HEK293 (cell line): Measurements from ENCODE around the gene CTNNA2.

Experiments used
- CTCF ChIA-PET: fragments of 350-600 bp; formaldehyde crosslinking; extraction: SDS; loops from one replicate; lab custom pipeline; 2021; ENCODE audit warnings: antibody characterized with exemption; lab: Yijun Ruan, JAX
- POLR2A ChIA-PET: fragments of 300-600 bp; formaldehyde crosslinking; extraction: SDS; loops from one replicate; lab custom pipeline; 2020; ENCODE audit warnings: antibody characterized with exemption, inconsistent platforms; lab: Yijun Ruan, JAX
- H3K27ac ChIP-seq: fragments of 200-500 bp; sonication (Bioruptor generic); 2 replicates; pipeline ENCODE4 v1.5.1; 2014; ENCODE audit warnings: low read depth, low read length, control low read depth, inconsistent platforms; ENCODE audit errors: extremely low read depth
- H3K36me3 ChIP-seq, 2 experiments: fragments of 200-500 bp in 1 of 2; sonication (Bioruptor generic) in 1 of 2; 1 replicate in 1 of 2; 2 replicates in 1 of 2; pipeline ENCODE4 v1.5.1; 2014 to 2017; ENCODE audit warnings: inconsistent platforms in 2 of 2, low read length in 2 of 2; ENCODE audit not compliant: control insufficient read depth in 2 of 2, insufficient read depth in 1 of 2
- H3K4me1 ChIP-seq: fragments of 200-500 bp; sonication (Bioruptor generic); 2 replicates; pipeline ENCODE4 v1.5.1; 2014; ENCODE audit warnings: mild to moderate bottlenecking, low read length, inconsistent platforms; ENCODE audit not compliant: control insufficient read depth, insufficient read depth
- H3K4me3 ChIP-seq: 2 replicates; pipeline ENCODE4 v1.5.1; 2011; ENCODE audit warnings: low read depth, mild to moderate bottlenecking, control low read depth, low read length, moderate library complexity
- H3K9me3 ChIP-seq: fragments of 200-500 bp; sonication (Bioruptor generic); 2 replicates; pipeline ENCODE4 v1.5.1; 2014; ENCODE audit warnings: low read depth, low read length, inconsistent platforms; ENCODE audit not compliant: control insufficient read depth, insufficient read depth
- BCL11A ChIP-seq: fragments of 450-650 bp; formaldehyde crosslinking; IDR thresholded peaks from 2 replicates; pipeline ENCODE4 v1.5.1; 2016; ENCODE audit warnings: low read depth, missing biosample characterization, missing genetic modification characterization
- GLI2 ChIP-seq: fragments of 450-650 bp; formaldehyde crosslinking; IDR thresholded peaks from 2 replicates; pipeline ENCODE4; 2017; ENCODE audit warnings: missing biosample characterization, missing genetic modification characterization, low read depth, borderline replicate concordance
- HOXA7 ChIP-seq: sonication (generic); formaldehyde crosslinking; IDR thresholded peaks from 2 replicates; pipeline ENCODE4 v1.8.1; 2022; ENCODE audit warnings: missing genetic modification reagents, borderline replicate concordance
- PBX3 ChIP-seq: sonication (generic); formaldehyde crosslinking; IDR thresholded peaks from 2 replicates; pipeline ENCODE4 v1.8.1; 2022; ENCODE audit warnings: mild to moderate bottlenecking, moderate library complexity, missing genetic modification reagents
- ZNF121 ChIP-seq: fragments of 450-650 bp; formaldehyde crosslinking; IDR thresholded peaks from 2 replicates; pipeline ENCODE4 v1.5.1; 2016; ENCODE audit warnings: missing biosample characterization, missing genetic modification characterization
- ZNF24 ChIP-seq: fragments of 450-650 bp; formaldehyde crosslinking; IDR thresholded peaks from 2 replicates; pipeline ENCODE4 v1.5.1; 2016; ENCODE audit warnings: missing biosample characterization, missing genetic modification characterization
- ZNF274 ChIP-seq, 2 experiments: fragments of 200-500 bp in 1 of 2; fragments of 450-650 bp in 1 of 2; sonication (Bioruptor generic) in 1 of 2; formaldehyde crosslinking in 1 of 2; IDR thresholded peaks; 2 replicates each; pipeline versions ENCODE4 v1.5.1 to v1.6.1; 2014 to 2016; ENCODE audit warnings: borderline replicate concordance in 1 of 2, inconsistent platforms in 1 of 2, low read length in 1 of 2, missing biosample characterization in 1 of 2, missing genetic modification characterization in 1 of 2
- ZNF341 ChIP-seq: fragments of 450-650 bp; formaldehyde crosslinking; IDR thresholded peaks from 2 replicates; pipeline ENCODE4; 2016; ENCODE audit warnings: low read depth, missing biosample characterization, missing genetic modification characterization
- ZNF416 ChIP-seq: fragments of 450-650 bp; formaldehyde crosslinking; IDR thresholded peaks from 2 replicates; pipeline ENCODE4 v1.5.1; 2016; ENCODE audit warnings: missing biosample characterization, missing genetic modification characterization
- ZNF623 ChIP-seq: fragments of 450-650 bp; formaldehyde crosslinking; IDR thresholded peaks from 2 replicates; pipeline ENCODE4 v1.5.1; 2016; ENCODE audit warnings: missing biosample characterization, missing genetic modification characterization
- ZNF658 ChIP-seq: fragments of 450-650 bp; formaldehyde crosslinking; IDR thresholded peaks from 2 replicates; pipeline ENCODE4; 2016; ENCODE audit warnings: missing biosample characterization, missing genetic modification characterization
- ZNF843 ChIP-seq: fragments of 450-650 bp; formaldehyde crosslinking; IDR thresholded peaks from 2 replicates; pipeline ENCODE4 v1.5.1; 2016; ENCODE audit warnings: missing biosample characterization, missing genetic modification characterization
- TF ChIP-seq, protein P1 (sequence below): fragments of 450-650 bp; formaldehyde crosslinking; IDR thresholded peaks from 2 replicates; pipeline ENCODE4 v1.5.1; 2017; ENCODE audit warnings: missing biosample characterization, missing genetic modification characterization
- TF ChIP-seq, protein P2 (sequence below): fragments of 450-650 bp; formaldehyde crosslinking; IDR thresholded peaks from 2 replicates; pipeline ENCODE4 v1.5.1; 2016; ENCODE audit warnings: missing biosample characterization, missing genetic modification characterization
- TF ChIP-seq, protein P3 (sequence below): fragments of 450-650 bp; formaldehyde crosslinking; IDR thresholded peaks from 2 replicates; pipeline ENCODE4 v1.5.1; 2016; ENCODE audit warnings: missing biosample characterization, missing genetic modification characterization

The CTNNA2 gene

GRCh38 chr2:80549901-80550300, 1037.0 kb downstream of the CTNNA2 start:
- CTCF ChIA-PET = no interaction called here
- TF ChIP-seq ZNF658 (tag by site-specific recombination) (no peak), ZNF121 (tag by site-specific recombination) (no peak), ZNF416 (tag by site-specific recombination) (no peak), ZNF623 (tag by site-specific recombination) (no peak), ZNF24 (no peak)
- TF ChIP-seq, protein P1, sequence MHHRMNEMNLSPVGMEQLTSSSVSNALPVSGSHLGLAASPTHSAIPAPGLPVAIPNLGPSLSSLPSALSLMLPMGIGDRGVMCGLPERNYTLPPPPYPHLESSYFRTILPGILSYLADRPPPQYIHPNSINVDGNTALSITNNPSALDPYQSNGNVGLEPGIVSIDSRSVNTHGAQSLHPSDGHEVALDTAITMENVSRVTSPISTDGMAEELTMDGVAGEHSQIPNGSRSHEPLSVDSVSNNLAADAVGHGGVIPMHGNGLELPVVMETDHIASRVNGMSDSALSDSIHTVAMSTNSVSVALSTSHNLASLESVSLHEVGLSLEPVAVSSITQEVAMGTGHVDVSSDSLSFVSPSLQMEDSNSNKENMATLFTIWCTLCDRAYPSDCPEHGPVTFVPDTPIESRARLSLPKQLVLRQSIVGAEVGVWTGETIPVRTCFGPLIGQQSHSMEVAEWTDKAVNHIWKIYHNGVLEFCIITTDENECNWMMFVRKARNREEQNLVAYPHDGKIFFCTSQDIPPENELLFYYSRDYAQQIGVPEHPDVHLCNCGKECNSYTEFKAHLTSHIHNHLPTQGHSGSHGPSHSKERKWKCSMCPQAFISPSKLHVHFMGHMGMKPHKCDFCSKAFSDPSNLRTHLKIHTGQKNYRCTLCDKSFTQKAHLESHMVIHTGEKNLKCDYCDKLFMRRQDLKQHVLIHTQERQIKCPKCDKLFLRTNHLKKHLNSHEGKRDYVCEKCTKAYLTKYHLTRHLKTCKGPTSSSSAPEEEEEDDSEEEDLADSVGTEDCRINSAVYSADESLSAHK (tag by site-specific recombination) = no peak
- TF ChIP-seq, protein P2, sequence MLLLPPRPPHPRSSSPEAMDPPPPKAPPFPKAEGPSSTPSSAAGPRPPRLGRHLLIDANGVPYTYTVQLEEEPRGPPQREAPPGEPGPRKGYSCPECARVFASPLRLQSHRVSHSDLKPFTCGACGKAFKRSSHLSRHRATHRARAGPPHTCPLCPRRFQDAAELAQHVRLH (tag by site-specific recombination) = no peak

DNA sequence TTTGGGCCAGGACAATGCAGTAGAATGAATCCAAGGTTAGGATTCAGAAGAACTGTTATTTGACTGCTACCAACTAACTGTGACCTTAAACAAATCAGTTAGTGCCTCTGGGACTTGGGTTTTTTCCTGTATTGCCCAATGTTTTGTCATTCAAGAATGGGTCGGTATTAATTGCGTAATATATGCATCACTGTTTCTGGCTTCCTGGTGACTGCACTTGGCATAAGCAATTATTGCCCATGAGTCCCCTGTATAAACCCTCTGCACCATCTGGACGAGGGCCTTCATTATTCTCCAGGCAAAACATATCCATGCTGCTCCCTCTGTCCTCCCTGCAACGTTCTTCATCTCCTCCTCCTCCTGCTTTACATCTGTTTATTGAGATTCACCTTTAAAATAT, 1047.5 kb downstream of the CTNNA2 start:
- Histone ChIP-seq H3K4me1 (no peaks in the 10 kb centered on the region), H3K27ac (no peak overlapping the region), H3K36me3 (no peaks in the 10 kb centered on the region), H3K4me3 (no peak overlapping the region), H3K9me3 (no peaks in the 10 kb centered on the region)
- CTCF ChIA-PET = no interaction called here
- TF ChIP-seq, protein P3, sequence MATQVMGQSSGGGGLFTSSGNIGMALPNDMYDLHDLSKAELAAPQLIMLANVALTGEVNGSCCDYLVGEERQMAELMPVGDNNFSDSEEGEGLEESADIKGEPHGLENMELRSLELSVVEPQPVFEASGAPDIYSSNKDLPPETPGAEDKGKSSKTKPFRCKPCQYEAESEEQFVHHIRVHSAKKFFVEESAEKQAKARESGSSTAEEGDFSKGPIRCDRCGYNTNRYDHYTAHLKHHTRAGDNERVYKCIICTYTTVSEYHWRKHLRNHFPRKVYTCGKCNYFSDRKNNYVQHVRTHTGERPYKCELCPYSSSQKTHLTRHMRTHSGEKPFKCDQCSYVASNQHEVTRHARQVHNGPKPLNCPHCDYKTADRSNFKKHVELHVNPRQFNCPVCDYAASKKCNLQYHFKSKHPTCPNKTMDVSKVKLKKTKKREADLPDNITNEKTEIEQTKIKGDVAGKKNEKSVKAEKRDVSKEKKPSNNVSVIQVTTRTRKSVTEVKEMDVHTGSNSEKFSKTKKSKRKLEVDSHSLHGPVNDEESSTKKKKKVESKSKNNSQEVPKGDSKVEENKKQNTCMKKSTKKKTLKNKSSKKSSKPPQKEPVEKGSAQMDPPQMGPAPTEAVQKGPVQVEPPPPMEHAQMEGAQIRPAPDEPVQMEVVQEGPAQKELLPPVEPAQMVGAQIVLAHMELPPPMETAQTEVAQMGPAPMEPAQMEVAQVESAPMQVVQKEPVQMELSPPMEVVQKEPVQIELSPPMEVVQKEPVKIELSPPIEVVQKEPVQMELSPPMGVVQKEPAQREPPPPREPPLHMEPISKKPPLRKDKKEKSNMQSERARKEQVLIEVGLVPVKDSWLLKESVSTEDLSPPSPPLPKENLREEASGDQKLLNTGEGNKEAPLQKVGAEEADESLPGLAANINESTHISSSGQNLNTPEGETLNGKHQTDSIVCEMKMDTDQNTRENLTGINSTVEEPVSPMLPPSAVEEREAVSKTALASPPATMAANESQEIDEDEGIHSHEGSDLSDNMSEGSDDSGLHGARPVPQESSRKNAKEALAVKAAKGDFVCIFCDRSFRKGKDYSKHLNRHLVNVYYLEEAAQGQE = no peak
- POLR2A ChIA-PET = no interaction called here

More at GRCh38 chr2:80549901-80550300, 1037.0 kb downstream of the CTNNA2 start:
- Histone ChIP-seq H3K9me3 (no peaks in the 10 kb centered on the region), H3K4me3 (no peak overlapping the region), H3K27ac (no peak overlapping the region), H3K4me1 (no peaks in the 10 kb centered on the region), H3K36me3 (no peaks in the 10 kb centered on the region)
- POLR2A ChIA-PET = no interaction called here

- no peaks in the 10 kb centered on the region for H3K9me3 ChIP-seq
- ChIA-PET CTCF (no interaction called here), POLR2A (no interaction called here)
Measured at GRCh38 chr2:80568011-80568410, 1055.2 kb downstream of the CTNNA2 start.

More at GRCh38 chr2:80568011-80568410, 1055.2 kb downstream of the CTNNA2 start:
- H3K27ac ChIP-seq = no peak overlapping the region
- H3K36me3 ChIP-seq = no peaks in the 10 kb centered on the region
- H3K4me1 ChIP-seq = no peaks in the 10 kb centered on the region
- no peak overlapping the region for H3K4me3 ChIP-seq
- no peak for TF ChIP-seq ZNF623 (tag by site-specific recombination)
- no peak for TF ChIP-seq ZNF274 (IDR thresholded peaks at IDR 0.05; ENCODE audit: low read length)
- TF ChIP-seq ZNF274 (tag by site-specific recombination; IDR thresholded peaks at IDR 0.05; ENCODE audit: borderline replicate concordance) = no peak
- no peak for TF ChIP-seq ZNF843 (tag by site-specific recombination)
- TF ChIP-seq GLI2 (tag by site-specific recombination) = no peak
- no peak for TF ChIP-seq BCL11A (tag by site-specific recombination)
- TF ChIP-seq ZNF341 (tag by site-specific recombination) = no peak
- no peak for TF ChIP-seq HOXA7 (CRISPR knock-in tag)
- TF ChIP-seq PBX3 (CRISPR knock-in tag) = no peak
